ENCODE data around the gene FOXRED2. TPM values are rescaled to one million over a fixed set of nuclear protein-coding genes. Genes with fewer than 3 reads are reported as not detected.

FOXRED2 gene
- 1 to 10 TPM; 7.3 to 8.5 TPM for total RNA-seq
- polyA plus RNA-seq: 1 to 10 TPM in 1 of 2 donors, not detected in 1; 2.7 TPM

DNA sequence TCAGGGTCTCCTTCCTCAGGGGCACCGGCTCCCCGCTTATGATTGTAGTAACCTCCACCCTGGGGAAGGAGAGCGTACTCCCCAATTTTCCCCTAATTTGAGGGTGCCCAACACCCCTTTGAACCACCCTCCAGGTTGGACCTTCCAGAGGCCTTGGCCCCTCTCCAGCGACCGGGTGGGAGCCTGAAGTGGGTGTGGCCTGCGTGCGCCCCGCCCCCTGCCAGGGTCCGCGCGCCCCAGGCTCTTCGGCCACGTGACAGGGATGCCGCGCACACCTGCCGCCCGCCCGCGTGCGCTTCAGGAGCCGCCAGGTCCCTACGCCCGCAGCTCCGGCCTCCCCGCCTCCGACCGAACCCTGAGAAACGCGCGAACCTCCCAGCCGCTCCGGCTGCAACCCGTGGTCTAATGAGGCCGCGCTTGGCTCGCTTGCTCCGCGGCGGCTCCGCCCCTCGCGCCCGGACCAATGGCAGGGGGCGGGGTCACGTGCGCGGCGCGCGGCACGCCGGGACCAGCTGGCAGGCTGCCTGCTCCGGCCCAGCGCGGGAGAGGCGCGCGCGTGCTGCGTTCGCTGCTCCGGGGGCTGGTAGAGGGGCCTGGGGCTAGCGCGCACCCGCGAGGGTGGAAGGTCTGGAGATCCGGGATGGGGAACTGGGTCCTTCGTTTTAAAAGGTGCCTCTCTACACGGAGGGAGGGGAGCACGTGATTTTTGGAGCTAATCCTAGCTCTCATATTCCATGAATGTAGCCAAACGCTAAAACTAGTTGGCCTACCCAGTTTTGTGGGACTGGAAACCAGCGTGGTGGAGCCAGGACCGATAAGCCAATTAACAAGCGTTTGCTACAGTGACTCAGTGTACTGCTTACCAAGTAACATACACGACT lies at the start of gene FOXRED2:
TSS of gene FOXRED2 (minus strand) at position 404 of the 881 bp plus-strand sequence. CDS start 618 bp downstream, outside the sequence.
- Mint-ChIP-seq H3K36me3 (peaks cover 9 to 17% of the 10 kb centered on the region in 2 donors), H3K4me1 (peaks cover 8 to 25% (median 9%) of the 10 kb centered on the region in 4 donors), H3K9me3 (no peaks in the 10 kb centered on the region), H3K27me3 (no peaks in the 10 kb centered on the region), H3K4me3 (peak within 1 kb of the TSS; percentile 39 to 79 (median 73)), H3K27ac (peak within 1 kb of the TSS; percentile 42 to 83 (median 74))
- intact Hi-C loops (cut with micrococcal nuclease): loop anchor here (1.0 kb wide), 2 partner anchors 22 to 26 kb away; partner anchors contain the start of genes EIF3D and TXN2
- H3K36me3 ChIP-seq (ENCODE audit: insufficient read depth, low read length): peaks cover 14% of the 10 kb centered on the region
- H3K27me3 ChIP-seq (ENCODE audit: insufficient read depth, low read length): no peaks in the 10 kb centered on the region
- CTCF ChIA-PET (ENCODE audit: partially characterized antibody): interaction anchor here (0.9 to 1.2 kb wide), 4 partner anchors 14 to 230 kb away, joined by 3 to 4 read pairs (median 3); no protein-coding TSS in a partner anchor
- POLR2A ChIA-PET (ENCODE audit: partially characterized antibody): interaction anchor here (0.6 to 3.9 kb wide), 20 partner anchors 13 to 347 kb away, joined by 3 to 41 read pairs (median 4); partner anchors contain the start of genes APOL2, APOL3, EIF3D and IFT27
- H3K4me1 ChIP-seq (ENCODE audit: insufficient read depth, low read length): peaks cover 15% of the 10 kb centered on the region
- H3K9me3 ChIP-seq (ENCODE audit: control insufficient read depth in 1 of 2, low read length in 2 of 2): no peaks in the 10 kb centered on the region
- H3K27ac ChIP-seq (ENCODE audit: low read depth, low read length): peak within 1 kb of the TSS; percentile 22
- DNase-seq: peak; percentile 87 to 91 (median 90)
- H3K4me3 ChIP-seq (ENCODE audit: low read length in 2 of 2): peak within 1 kb of the TSS in 1 of 2 donors; percentile 62

DNA sequence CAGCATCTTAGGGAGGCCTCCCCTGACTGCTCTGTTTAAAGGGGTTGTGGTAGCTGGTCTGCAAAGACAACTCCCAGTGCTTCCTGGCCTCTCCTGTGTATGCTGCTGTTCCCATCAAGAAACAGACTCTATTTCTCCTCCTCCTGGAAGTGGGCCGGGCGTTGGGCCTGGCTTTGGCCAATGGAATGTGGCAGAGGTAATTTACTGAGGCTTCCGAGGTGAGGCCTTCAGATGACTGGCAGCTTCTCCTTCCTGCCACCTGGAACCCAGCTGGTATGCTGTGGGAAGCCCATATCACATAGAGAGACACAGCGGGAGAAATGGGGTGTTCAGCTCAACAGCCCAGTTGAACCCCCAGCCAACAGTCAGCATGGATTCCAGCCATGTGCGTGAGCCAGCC lies 47.3 kb upstream of the FOXRED2 start:
- ChIA-PET CTCF (ENCODE audit: partially characterized antibody) (no interaction called here), POLR2A (ENCODE audit: partially characterized antibody) (no interaction called here)
- no peak overlapping the region for H3K4me3 ChIP-seq (ENCODE audit: low read length in 2 of 2)
- no peaks in the 10 kb centered on the region for H3K27me3 ChIP-seq (ENCODE audit: insufficient read depth, low read length)
- DNase-seq: no peak
- no peaks in the 10 kb centered on the region for H3K36me3 ChIP-seq (ENCODE audit: insufficient read depth, low read length)
- intact Hi-C loops (cut with micrococcal nuclease): no loop called here
- Mint-ChIP-seq H3K9me3 (no peaks in the 10 kb centered on the region), H3K27me3 (peaks cover 18 to 31% of the 10 kb centered on the region in 2 donors), H3K4me1 (peaks cover 0 to 2% (median under 1%) of the 10 kb centered on the region in 4 donors), H3K36me3 (no peaks in the 10 kb centered on the region), H3K4me3 (no peak overlapping the region), H3K27ac (no peak overlapping the region)
- no peak overlapping the region for H3K27ac ChIP-seq (ENCODE audit: low read depth, low read length)
- H3K4me1 ChIP-seq (ENCODE audit: insufficient read depth, low read length): no peaks in the 10 kb centered on the region
- no peaks in the 10 kb centered on the region for H3K9me3 ChIP-seq (ENCODE audit: control insufficient read depth in 1 of 2, low read length in 2 of 2)

DNA sequence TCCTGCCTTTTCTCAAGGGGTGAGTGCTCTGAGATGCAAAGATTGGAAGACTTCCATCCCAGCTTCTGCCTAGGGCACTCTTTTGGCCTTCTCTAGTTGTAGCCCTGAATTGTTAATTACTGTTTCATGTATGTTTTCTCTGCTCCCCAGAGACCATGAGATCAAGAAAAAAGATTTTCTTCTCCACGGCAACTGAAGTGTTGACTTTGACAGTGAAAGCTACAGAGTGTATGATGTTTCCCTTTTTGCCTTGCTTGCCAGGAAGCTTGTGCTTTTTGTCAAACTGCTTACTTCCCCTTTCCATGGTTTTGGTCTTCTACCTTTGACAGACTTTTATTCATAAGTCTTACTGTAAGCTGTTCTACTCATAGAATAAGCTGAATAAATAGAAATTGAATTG lies 45.4 kb upstream of the FOXRED2 start:
- Histone ChIP-seq H3K4me3 (ENCODE audit: low read length in 2 of 2) (no peak overlapping the region), H3K9me3 (ENCODE audit: control insufficient read depth in 1 of 2, low read length in 2 of 2) (no peaks in the 10 kb centered on the region), H3K36me3 (ENCODE audit: insufficient read depth, low read length) (no peaks in the 10 kb centered on the region), H3K4me1 (ENCODE audit: insufficient read depth, low read length) (no peaks in the 10 kb centered on the region), H3K27me3 (ENCODE audit: insufficient read depth, low read length) (no peaks in the 10 kb centered on the region), H3K27ac (ENCODE audit: low read depth, low read length) (no peak overlapping the region)
- Mint-ChIP-seq H3K9me3 (no peaks in the 10 kb centered on the region), H3K27me3 (peaks cover 20 to 28% of the 10 kb centered on the region in 2 donors), H3K36me3 (no peaks in the 10 kb centered on the region), H3K4me1 (peaks cover 0 to 2% (median under 1%) of the 10 kb centered on the region in 4 donors), H3K27ac (no peak overlapping the region), H3K4me3 (no peak overlapping the region)
- DNase-seq: no peak
- ChIA-PET CTCF (ENCODE audit: partially characterized antibody) (no interaction called here), POLR2A (ENCODE audit: partially characterized antibody) (no interaction called here)
- intact Hi-C loops (cut with micrococcal nuclease): no loop called here

DNA sequence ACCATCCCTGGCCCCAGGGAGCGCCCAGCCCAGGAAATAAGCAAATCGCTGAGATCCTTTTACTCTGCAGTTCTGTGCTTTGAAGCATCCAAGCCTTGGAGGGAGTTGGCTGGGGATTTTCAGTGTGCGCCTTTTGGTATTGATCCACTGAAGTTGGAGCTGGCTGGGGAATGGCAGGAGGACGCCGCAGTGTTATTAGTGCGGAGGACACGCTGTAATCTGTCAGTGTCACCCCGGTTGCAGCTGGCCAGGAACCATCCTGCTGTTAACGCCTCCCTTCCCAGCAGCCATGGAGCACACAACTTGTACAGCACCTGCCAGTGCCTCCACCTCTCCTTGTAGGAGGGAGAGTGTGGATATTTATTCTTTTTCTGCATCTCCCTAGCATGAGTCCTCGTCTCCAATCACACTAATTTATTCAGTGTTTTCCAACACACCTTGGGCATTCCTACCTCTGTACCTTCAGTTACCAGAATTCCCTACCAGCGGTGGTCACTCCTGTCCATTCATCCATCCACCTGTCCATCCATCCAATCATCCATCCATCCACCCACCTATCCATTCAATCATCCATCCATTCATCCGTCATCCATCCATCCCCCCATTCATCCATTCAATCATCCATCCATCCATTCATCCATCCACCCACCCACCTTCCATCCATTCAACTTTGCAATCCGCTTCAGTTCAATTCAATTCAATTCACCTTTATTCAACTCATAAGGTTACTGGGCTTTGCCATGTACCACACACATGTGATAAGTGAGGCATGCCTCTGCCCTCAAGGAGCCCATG lies 44.1 kb upstream of the FOXRED2 start:
- Mint-ChIP-seq H3K27me3 (peaks cover 21 to 32% of the 10 kb centered on the region in 2 donors), H3K27ac (peak overlapping the region in 1 of 7 donors; percentile 2), H3K4me3 (no peak overlapping the region), H3K9me3 (no peaks in the 10 kb centered on the region), H3K36me3 (no peaks in the 10 kb centered on the region), H3K4me1 (peaks cover 0 to 2% (median under 1%) of the 10 kb centered on the region in 4 donors)
- Histone ChIP-seq H3K27ac (ENCODE audit: low read depth, low read length) (no peak overlapping the region), H3K36me3 (ENCODE audit: insufficient read depth, low read length) (no peaks in the 10 kb centered on the region), H3K4me3 (ENCODE audit: low read length in 2 of 2) (no peak overlapping the region), H3K9me3 (ENCODE audit: control insufficient read depth in 1 of 2, low read length in 2 of 2) (no peaks in the 10 kb centered on the region), H3K27me3 (ENCODE audit: insufficient read depth, low read length) (no peaks in the 10 kb centered on the region), H3K4me1 (ENCODE audit: insufficient read depth, low read length) (no peaks in the 10 kb centered on the region)
- DNase-seq: no peak
- POLR2A ChIA-PET (ENCODE audit: partially characterized antibody): no interaction called here
- CTCF ChIA-PET (ENCODE audit: partially characterized antibody): no interaction called here
- intact Hi-C loops (cut with micrococcal nuclease): no loop called here

DNA sequence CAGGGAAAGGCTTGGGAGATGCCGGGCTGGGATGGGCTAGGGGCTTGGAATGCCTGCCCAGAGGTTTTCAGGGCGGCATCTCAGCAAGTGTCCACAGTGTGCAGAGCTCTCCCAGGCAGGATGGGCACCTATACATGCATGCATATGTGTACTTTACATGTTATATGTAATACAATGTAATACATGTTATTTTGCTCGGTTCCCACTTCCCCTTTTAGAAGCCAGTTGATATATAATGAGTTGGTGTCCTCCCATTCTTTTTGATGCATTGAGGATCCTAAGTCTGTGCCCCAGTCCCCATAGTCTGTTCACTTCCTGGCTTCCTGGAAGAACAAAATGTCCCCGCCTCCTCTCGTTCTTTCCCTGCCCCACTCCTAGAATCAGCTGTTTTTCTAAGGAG lies 42.2 kb upstream of the FOXRED2 start:
- H3K27me3 Mint-ChIP-seq: peaks cover 20 to 27% of the 10 kb centered on the region in 2 donors
- Histone ChIP-seq H3K27ac (ENCODE audit: low read depth, low read length) (no peak overlapping the region), H3K36me3 (ENCODE audit: insufficient read depth, low read length) (no peaks in the 10 kb centered on the region), H3K4me3 (ENCODE audit: low read length in 2 of 2) (no peak overlapping the region), H3K4me1 (ENCODE audit: insufficient read depth, low read length) (no peaks in the 10 kb centered on the region), H3K27me3 (ENCODE audit: insufficient read depth, low read length) (no peaks in the 10 kb centered on the region), H3K9me3 (ENCODE audit: control insufficient read depth in 1 of 2, low read length in 2 of 2) (no peaks in the 10 kb centered on the region)
- H3K4me3 Mint-ChIP-seq: no peak overlapping the region
- no peak for DNase-seq
- intact Hi-C loops (cut with micrococcal nuclease): no loop called here
- H3K27ac Mint-ChIP-seq: no peak overlapping the region
- ChIA-PET POLR2A (ENCODE audit: partially characterized antibody) (no interaction called here), CTCF (ENCODE audit: partially characterized antibody) (no interaction called here)
- H3K4me1 Mint-ChIP-seq: peaks cover 0 to 2% (median under 1%) of the 10 kb centered on the region in 4 donors
- H3K36me3 Mint-ChIP-seq: no peaks in the 10 kb centered on the region
- no peaks in the 10 kb centered on the region for H3K9me3 Mint-ChIP-seq

DNA sequence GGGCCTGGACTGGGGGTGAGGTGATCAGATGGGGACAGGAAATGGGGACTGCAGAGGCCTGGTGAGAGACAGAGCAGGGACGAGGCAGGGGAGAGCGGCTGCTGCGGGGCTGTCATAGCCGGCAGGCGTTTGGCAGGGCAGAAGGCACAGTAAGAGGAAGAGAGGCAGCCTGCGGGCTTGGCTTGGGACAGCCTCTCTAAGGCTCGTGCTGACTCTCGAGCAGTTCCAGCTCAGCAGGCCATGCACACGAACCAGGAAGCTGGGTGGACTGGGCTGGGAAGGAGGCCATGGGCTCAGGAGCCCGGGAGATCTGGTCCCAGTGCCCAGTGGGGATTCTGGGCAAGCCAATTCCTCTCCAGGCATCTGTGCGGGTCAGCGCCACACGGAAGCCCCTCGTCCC lies 41.8 kb upstream of the FOXRED2 start:
- peak overlapping the region in 1 of 7 donors; percentile 25 for H3K27ac Mint-ChIP-seq
- intact Hi-C loops (cut with micrococcal nuclease): no loop called here

DNA sequence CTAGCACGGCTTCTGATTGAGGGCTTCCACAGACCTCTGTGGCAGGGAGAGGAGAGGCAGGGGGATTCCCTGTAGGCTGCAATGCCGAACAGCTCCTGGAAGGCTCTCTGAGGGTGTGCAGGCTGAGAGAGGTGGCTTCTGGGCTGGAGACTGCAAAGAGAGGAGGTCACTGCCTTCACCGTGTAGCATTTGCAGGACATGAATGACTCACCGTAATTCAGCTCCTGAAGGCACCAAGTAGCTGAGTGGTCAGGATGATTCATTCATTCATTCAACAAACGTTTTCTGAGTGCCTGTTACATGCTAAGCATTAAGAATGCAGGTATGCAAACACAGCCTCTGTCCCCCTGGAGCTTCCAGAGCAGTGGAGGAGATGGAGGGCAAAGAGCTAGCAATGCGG lies 40.1 kb upstream of the FOXRED2 start:
- ChIA-PET CTCF (ENCODE audit: partially characterized antibody) (no interaction called here), POLR2A (ENCODE audit: partially characterized antibody) (no interaction called here)
- intact Hi-C loops (cut with micrococcal nuclease): no loop called here
- H3K9me3 ChIP-seq (ENCODE audit: control insufficient read depth in 1 of 2, low read length in 2 of 2): no peaks in the 10 kb centered on the region
- H3K4me1 ChIP-seq (ENCODE audit: insufficient read depth, low read length): peaks cover 3% of the 10 kb centered on the region
- DNase-seq: no peak
- H3K27me3 ChIP-seq (ENCODE audit: insufficient read depth, low read length): no peaks in the 10 kb centered on the region
- H3K27ac ChIP-seq (ENCODE audit: low read depth, low read length): no peak overlapping the region
- H3K4me1 Mint-ChIP-seq: peaks cover 1 to 5% (median 4%) of the 10 kb centered on the region in 4 donors
- no peak overlapping the region for H3K4me3 Mint-ChIP-seq
- no peak overlapping the region for H3K4me3 ChIP-seq (ENCODE audit: low read length in 2 of 2)
- no peak overlapping the region for H3K27ac Mint-ChIP-seq
- H3K9me3 Mint-ChIP-seq: no peaks in the 10 kb centered on the region
- no peaks in the 10 kb centered on the region for H3K36me3 Mint-ChIP-seq
- H3K27me3 Mint-ChIP-seq: peaks cover 16 to 22% of the 10 kb centered on the region in 2 donors
- no peaks in the 10 kb centered on the region for H3K36me3 ChIP-seq (ENCODE audit: insufficient read depth, low read length)

More for the DNA sequence above, 41.8 kb upstream of the FOXRED2 start:
- ChIA-PET CTCF (ENCODE audit: partially characterized antibody) (no interaction called here), POLR2A (ENCODE audit: partially characterized antibody) (no interaction called here)
- no peaks in the 10 kb centered on the region for H3K36me3 Mint-ChIP-seq
- Histone ChIP-seq H3K27ac (ENCODE audit: low read depth, low read length) (no peak overlapping the region), H3K36me3 (ENCODE audit: insufficient read depth, low read length) (no peaks in the 10 kb centered on the region), H3K9me3 (ENCODE audit: control insufficient read depth in 1 of 2, low read length in 2 of 2) (no peaks in the 10 kb centered on the region), H3K4me1 (ENCODE audit: insufficient read depth, low read length) (no peaks in the 10 kb centered on the region), H3K4me3 (ENCODE audit: low read length in 2 of 2) (no peak overlapping the region), H3K27me3 (ENCODE audit: insufficient read depth, low read length) (no peaks in the 10 kb centered on the region)
- H3K9me3 Mint-ChIP-seq: no peaks in the 10 kb centered on the region
- no peak for DNase-seq
- H3K27me3 Mint-ChIP-seq: peaks cover 18 to 25% of the 10 kb centered on the region in 2 donors
- no peak overlapping the region for H3K4me3 Mint-ChIP-seq
- peaks cover 0 to 2% (median under 1%) of the 10 kb centered on the region in 4 donors for H3K4me1 Mint-ChIP-seq

Measured in CD4-positive, alpha-beta memory T cell (primary cell).